Hematopoietic multipotent progenitor cell (in vitro differentiated cells): ENCODE results near the gene CDC37. TPM values are rescaled to one million over a fixed set of nuclear protein-coding genes. Genes with fewer than 3 reads are reported as not detected.

Experiments used
- DNase-seq, 3 donors: peaks; one replicate each; pipeline ENCODE4 v3.0.0-alpha.2; 2011 to 2015; ENCODE audit warnings: low read depth in 2 of 3, low spot score in 2 of 3
- total RNA-seq: library from RNA; depleted of rRNA; stranded (reverse); fragments of >200 nt; gene quantifications from one replicate; pipeline ENCODE4 v1.2.3, GENCODE V29; 2012

CDC37 gene
- 131 TPM for total RNA-seq

DNA sequence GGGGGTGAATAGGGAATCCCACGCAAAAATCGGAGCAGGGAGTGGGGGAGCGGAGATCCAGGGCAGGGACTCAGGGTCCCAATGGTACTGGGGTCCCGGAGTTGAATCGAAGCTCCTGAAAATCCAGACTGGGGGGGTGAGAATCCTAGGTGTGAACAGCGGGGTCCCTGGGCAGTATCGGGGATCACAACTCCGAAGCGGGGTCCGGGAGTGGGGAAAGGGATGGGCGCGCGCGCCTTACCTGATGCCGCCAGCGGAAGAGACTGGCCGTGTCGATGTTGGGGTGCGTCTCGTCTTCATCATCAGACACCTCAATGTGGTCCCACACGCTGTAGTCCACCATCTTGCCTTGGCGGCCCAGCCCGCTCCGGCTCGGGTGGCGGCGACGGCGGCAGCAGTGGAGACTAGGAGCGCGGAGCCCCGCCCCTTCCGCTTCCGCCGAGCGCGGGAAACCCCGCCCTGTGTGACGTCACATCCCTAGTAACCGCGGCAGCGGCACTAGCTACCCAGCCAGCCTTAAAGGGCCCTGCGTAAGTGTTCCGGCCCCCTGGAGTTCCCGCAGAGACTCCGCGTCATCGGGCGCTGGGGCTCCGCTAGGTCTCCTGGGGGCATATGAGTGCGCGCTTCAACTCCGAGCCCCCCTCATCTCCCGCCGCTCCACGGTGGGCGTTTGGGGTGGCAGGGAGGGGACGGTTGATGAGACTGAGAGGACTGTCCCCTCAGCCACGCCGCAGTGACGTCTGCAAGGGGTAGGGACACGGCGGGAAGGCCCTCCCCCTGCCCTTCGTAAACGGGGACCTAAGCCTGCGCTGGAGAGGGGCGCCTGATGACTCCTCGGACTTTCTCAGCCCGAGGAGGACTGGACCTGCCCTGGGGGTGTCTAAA, at the start of gene CDC37:
TSS of gene CDC37 (minus strand) at position 406 of the 885 bp plus-strand sequence. CDS start at position 343, 63 bp downstream.
- DNase-seq: peak; percentile 96 to 99 (median 97)

DNA sequence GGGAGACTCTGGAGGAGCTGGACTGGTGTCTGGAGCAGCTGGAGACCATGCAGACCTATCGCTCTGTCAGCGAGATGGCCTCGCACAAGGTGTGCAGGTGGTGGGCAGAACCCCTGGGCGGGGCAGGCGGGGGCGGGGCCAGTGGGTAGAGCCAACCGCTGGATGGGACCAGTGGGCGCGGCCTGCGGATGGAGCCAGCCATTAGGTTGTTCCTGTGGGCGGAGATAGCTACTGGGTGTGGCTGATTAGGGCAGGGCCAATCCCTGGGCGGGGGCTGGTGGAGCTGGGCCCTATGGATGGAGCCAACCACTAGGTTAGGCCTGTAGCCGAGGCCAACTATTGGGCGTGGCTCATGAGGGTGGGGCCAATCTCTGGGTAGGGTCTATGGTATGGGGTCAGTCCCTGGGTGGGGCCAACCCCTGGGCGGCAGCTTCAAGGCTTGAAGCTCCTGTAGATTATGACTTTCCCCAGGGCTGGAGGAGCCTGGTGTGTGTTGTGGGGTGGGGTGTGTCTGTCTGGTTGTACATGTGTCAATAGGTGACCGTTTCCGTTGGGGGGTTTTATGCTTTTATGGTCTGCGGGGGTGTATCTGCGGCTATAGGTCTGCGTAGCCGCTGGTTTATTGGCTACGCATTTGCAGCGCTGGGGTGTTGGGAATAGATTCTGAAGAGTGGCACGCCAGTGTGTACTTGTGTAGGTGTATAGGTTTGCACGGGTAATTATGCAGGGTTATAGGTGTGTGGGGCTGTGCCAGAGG, 47.7 kb upstream of the CDC37 start:
- peak in 1 of 3 donors; percentile 26 for DNase-seq

GRCh38 chr19:10450191-10450852, 47.0 kb upstream of the CDC37 start:
- no peak for DNase-seq

- no peak for DNase-seq
Observed at GRCh38 chr19:10449037-10449436, 45.7 kb upstream of the CDC37 start.

- no peak for DNase-seq
Observed at GRCh38 chr19:10442698-10443097, 39.4 kb upstream of the CDC37 start.

DNA sequence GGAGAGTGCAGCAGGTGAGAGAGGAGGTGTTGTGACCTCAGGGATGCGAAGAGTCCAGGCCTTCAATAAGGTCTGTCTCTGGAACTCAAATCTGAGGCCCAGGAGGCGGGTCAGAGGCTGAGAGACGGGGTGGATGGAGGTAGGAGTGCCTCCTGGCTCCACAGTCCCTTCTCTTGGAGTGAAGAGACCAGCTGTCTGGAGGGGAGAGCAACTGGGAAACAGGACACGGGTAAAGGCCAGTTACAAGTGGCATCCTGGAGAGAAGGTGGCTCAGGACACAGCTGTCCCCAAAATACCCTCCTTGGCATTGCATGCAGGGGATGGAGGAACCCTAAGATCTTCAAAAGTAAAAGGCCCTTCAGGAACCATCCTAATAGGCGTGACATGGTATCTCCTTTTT, 36.2 kb upstream of the CDC37 start:
- no peak for DNase-seq

- DNase-seq: no peak
Observed at GRCh38 chr19:10433131-10433536, 29.8 kb upstream of the CDC37 start.

DNA sequence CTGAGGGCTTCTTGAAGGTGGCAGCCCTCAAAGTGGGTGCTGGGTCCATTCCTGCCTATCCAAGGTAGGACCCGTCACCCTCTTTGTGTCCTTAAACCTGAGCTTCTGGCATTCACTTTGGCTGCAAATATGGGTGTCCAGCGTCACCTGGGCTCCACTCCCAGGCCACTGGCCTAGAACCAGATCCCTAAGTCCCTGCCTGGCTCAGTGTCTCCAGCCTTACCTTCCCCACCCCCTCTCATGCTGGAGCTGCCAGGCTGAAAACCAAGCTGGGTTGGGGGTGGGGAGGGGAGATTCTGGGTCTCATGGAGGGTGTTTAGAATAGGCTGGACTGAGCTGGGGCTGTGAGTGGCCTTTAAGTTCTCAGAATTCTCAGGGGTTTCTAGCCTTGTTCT, 29.4 kb upstream of the CDC37 start:
- no peak for DNase-seq

DNA sequence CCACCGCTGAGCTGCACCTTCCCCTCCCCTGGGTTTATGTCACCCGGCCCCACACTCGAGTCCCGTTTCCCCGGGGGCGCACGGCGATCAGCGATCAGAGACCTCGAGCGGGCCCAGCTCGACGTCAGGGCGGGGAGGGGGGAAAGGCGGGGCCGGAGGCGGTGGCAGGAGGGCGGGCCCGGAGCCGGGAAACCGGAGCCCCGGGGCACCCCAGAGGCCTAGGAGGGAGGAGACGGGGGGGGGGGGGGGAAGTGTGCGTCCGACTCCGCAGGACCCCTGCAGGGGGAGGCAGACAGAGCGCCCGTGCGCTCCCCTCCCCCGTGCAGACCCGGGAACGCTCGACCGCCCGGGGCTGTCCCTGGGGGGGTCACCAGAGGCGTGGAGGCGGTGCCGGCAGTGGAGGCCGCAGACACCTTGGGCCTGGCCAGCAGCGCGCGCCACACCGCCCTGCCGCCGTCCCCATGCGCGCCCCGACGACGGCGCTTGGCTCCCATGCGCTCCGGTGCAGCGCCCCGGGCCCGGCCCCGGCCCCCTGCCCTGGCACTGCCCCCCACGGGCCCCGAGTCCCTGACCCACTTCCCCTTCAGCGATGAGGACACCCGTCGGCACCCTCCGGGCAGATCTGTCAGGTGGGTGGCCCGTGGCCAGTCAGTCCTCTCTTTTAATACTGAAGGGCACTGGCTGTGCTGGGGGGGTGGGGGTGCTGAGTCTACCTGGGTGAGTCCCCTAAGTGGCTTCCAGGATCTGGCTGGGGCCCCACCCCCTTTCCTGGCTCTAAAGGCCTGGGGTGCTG, 28.8 kb upstream of the CDC37 start:
- no peak for DNase-seq

- DNase-seq: peak in 1 of 3 donors; percentile 69
Observed at GRCh38 chr19:10431254-10431942, 28.1 kb upstream of the CDC37 start.

GRCh38 chr19:10430505-10431253, 27.3 kb upstream of the CDC37 start:
- no peak for DNase-seq

DNA sequence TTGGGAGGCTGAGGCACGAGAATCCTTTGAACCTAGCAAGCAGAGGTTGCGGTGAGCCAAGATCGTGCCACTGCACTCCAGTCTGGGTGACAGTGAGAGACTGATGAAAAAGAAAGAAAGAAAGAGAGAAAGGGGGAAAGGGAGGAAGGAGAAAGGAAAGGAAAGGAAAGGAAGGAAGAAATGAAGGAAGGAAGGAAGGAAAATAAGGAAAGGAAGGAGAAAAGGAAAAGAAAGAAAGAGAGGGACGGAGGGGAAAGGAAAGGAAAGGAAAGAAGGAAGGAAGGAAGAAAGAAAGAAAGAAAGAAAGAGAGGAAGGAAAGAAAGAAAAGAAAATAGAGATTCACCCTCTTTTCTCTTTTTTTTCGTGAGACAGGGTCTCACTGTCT, 25.6 kb upstream of the CDC37 start:
- DNase-seq: no peak

GRCh38 chr19:10427169-10427568, 23.8 kb upstream of the CDC37 start:
- no peak for DNase-seq

DNA sequence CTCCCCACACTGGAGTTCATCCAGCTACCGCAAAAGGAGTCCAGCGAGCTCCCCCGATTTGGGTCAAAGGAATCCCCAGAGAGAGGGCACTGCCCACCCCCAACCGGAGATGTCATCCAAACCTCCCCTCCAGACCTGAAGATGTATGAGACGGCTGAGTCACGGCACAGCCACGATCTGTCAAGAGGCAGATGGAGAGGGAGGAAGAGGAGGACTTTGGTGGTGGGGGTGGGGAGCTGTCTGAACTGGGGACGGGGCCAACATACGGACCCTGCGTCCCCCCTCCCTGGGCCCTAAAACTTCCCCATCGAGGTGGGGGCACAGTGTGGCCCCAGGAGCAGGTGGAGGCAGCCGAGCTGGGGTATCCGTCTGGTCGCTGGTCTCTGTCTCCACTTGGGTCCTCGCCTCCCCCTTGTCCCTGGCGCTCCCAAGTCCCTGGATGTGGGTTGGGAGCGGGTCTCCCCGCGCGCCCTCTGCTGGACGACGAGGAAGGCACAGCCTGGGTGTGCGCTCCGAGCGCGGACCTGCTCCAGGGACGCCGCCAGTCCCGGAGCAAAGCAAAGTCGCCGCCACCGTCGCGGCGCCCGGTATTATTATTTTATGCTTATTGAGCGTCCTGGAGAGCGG, 20.8 kb upstream of the CDC37 start:
- DNase-seq: peak in 2 of 3 donors; percentile 83 to 87

GRCh38 chr19:10422846-10423245, 19.5 kb upstream of the CDC37 start:
- DNase-seq: no peak

GRCh38 chr19:10422046-10422461, 18.7 kb upstream of the CDC37 start:
- no peak for DNase-seq

DNA sequence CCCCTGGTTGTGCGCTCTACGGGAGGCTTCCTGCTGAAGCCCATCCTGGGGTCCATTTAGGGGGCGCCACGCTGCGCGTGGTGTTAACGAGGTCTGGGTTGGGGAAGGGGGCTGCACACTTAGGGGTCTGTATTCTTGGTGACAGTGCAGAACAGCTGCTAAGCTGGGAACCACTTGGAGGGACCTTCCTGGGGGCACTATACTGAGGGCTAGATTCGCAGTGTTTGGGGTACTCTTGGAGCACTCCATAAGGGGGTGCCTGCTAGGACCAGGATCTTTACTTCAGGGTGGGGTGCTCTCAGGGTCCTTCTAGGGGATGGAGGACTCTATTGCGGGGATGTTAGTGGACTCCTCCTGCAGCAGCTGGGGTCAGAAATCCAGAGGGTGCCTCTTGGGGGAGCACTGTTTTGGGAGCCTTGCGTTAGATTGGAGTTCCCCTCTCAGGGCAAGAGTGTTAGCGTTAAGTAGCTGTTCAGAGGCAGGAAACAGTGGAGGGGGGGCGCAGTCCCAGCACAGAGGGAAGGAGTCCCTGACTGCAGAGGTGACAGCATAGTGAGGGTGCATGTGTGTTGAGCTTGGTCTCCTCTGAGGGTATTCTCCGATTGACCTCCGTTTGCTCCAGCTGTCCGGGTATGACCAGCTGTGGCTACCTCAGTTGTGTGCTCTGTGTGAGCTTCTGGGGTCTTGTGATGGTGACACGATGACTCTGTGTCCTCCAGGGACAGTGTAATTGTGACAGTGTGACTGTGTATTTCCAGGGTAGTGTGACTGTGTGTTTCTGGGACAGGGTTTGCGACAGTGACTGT, 18.1 kb upstream of the CDC37 start:
- no peak for DNase-seq
